ENCODE data around the gene ASTN1.

Gene ASTN1

DNA sequence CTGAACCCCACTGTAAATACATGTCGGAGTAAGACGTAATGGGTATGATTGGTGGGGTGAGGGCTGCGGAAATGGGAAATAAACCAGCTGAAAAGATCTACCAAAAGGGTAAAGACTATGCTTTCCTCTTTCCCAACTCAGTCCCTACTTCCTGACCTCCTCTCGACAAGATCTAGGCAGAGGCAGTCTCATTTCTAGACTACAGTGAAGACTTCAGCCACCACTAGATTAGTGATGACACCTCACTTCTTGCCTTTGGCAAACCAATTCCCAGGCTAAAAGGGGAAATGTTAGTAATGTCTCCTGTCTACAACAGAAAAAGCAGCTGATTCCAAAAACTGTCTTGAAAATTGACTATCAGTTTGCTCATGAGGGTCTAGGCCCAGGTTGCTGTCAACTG is 219.9 kb downstream of the ASTN1 start:
- DNase-seq (ENCODE audit: low read depth), result no peak
- no peak overlapping the region for H3K4me3 ChIP-seq (ENCODE audit: low read length)
- TF ChIP-seq, protein P1, sequence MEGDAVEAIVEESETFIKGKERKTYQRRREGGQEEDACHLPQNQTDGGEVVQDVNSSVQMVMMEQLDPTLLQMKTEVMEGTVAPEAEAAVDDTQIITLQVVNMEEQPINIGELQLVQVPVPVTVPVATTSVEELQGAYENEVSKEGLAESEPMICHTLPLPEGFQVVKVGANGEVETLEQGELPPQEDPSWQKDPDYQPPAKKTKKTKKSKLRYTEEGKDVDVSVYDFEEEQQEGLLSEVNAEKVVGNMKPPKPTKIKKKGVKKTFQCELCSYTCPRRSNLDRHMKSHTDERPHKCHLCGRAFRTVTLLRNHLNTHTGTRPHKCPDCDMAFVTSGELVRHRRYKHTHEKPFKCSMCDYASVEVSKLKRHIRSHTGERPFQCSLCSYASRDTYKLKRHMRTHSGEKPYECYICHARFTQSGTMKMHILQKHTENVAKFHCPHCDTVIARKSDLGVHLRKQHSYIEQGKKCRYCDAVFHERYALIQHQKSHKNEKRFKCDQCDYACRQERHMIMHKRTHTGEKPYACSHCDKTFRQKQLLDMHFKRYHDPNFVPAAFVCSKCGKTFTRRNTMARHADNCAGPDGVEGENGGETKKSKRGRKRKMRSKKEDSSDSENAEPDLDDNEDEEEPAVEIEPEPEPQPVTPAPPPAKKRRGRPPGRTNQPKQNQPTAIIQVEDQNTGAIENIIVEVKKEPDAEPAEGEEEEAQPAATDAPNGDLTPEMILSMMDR (IDR thresholded peaks at IDR 0.05; ENCODE audit: insufficient read depth, low read depth, low read length, missing control alignments), result no peak

DNA sequence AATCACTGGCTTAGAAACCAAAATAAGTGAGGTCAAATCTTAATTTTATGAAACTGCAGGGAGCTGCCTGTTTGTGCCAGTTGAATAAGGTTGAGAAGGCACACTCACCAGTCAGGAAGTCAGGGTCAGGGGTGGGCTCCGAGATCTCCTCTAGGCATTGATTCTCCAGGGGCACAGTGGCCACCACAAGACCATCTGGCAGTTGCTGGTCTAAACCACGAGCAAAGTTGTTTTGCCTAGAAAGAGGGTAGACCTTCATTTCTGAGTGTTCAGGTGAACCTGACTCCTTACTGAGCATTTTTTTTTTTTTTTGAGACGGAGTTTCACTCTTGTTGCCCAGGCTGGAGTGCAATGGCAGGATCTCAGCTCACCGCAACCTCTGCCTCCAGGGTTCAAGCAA is 220.7 kb downstream of the ASTN1 start:
- TF ChIP-seq, protein P1 (IDR thresholded peaks at IDR 0.05; ENCODE audit: insufficient read depth, low read depth, low read length, missing control alignments), result no peak
- no peak overlapping the region for H3K4me3 ChIP-seq (ENCODE audit: low read length)
- DNase-seq (ENCODE audit: low read depth), result no peak

DNA sequence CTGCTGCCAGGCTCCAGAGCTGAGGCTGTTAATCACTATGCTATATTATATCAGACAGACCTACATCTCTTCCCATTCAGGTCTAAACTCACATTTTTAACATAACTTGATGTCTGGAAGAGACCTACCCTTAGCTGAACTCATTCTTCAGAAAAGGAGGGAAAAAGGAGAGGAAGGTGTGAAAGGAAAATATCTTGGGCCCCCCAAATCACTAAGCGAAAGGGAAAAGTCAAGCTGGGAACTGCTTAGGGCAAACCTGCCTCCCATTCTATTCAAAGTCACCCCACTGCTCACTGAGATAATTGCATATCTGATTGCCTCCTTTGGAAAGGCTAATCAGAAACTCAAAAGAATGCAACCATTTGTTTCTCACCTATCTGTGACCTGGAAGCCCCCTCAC is 222.2 kb downstream of the ASTN1 start:
- TF ChIP-seq, protein P1 (IDR thresholded peaks at IDR 0.05; ENCODE audit: insufficient read depth, low read depth, low read length, missing control alignments), result no peak
- DNase-seq (ENCODE audit: low read depth), result no peak
- H3K4me3 ChIP-seq (ENCODE audit: low read length), result no peak overlapping the region

DNA sequence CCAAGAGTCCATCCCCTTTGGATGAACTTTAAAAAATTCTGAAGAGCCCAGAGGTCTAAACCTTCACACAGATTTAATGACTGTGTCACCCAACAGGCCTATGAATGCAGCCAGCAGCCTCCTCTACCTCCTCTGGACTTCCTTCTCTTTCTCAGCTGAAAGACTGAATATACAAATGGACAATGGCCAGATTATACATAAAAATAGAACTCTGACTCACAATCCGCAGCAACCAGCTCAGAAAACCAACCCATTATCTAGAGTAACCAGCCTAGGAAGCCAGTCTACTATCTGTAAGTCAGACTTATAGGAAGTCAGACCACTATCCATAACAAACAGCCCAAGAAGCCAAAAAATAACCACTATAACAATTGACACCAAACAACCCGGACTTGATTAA is 224.5 kb downstream of the ASTN1 start:
- no peak overlapping the region for H3K4me3 ChIP-seq (ENCODE audit: low read length)
- no peak for DNase-seq (ENCODE audit: low read depth)
- TF ChIP-seq, protein P1 (IDR thresholded peaks at IDR 0.05; ENCODE audit: insufficient read depth, low read depth, low read length, missing control alignments), result no peak

DNA sequence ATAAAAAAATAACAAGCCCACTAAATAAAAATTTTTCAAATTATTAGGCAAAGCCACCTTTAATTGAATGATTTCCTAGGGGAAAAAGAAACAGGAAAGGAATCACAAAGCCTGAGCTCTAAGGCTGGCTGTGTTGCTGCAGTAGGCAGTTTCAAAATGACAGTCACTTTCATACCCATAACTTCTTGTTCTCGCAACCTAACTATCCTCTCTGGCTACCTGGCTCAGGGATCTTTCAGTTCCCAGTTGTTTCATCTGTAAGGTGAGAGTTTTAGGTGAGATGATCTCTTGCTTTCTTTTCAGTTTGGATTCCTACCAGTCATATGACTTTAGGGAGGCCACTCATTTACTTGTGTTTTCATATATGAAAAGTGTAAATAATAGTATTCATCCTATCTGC is 226.1 kb downstream of the ASTN1 start:
- TF ChIP-seq, protein P1 (IDR thresholded peaks at IDR 0.05; ENCODE audit: insufficient read depth, low read depth, low read length, missing control alignments), result no peak
- no peak overlapping the region for H3K4me3 ChIP-seq (ENCODE audit: low read length)
- DNase-seq (ENCODE audit: low read depth), result no peak

DNA sequence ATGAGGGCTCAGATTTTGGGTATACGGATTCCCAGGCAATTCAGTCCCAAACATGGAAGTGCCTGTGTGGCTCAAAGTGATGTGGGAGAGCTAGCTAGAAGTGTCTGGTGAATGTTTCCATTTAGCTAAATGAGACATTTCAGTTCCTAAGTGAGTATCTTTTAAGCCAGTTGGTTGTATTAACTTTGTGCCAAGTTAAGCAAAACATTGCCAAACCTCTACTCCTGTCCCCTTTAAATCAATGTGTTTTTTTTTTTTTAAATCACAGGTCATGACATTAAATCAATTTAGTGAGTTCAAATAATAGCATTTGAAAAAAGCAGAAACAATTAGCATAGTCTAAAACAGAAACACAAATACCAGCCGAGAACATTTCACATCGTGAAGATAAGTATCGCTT is 230.1 kb downstream of the ASTN1 start:
- TF ChIP-seq, protein P1 (IDR thresholded peaks at IDR 0.05; ENCODE audit: insufficient read depth, low read depth, low read length, missing control alignments), result no peak
- no peak for DNase-seq (ENCODE audit: low read depth)
- H3K4me3 ChIP-seq (ENCODE audit: low read length), result no peak overlapping the region

Measured in epithelial cell of esophagus (primary cell).